Measurements from ENCODE around the gene TPSB2. TPM values are rescaled to one million over a fixed set of nuclear protein-coding genes. Genes with fewer than 3 reads are reported as not detected.

Gene TPSB2
- polyA plus RNA-seq, 3 donors = 0.19 to 0.22 TPM; not detected in 1

- DNase-seq = no peak
These were observed 8.9 kb downstream of the TPSB2 start for GRCh38 chr16:1220841-1221627.

GRCh38 chr16:1220098-1220728 is 9.8 kb downstream of the TPSB2 start:
- DNase-seq = no peak

- no peak for DNase-seq
These were observed 10.9 kb downstream of the TPSB2 start for GRCh38 chr16:1218930-1219611.

- no peak for DNase-seq
These were observed 11.7 kb downstream of the TPSB2 start for GRCh38 chr16:1218061-1218929.

GRCh38 chr16:1217526-1217925 is 12.5 kb downstream of the TPSB2 start:
- DNase-seq = no peak

- no peak for DNase-seq
These were observed 13.1 kb downstream of the TPSB2 start for GRCh38 chr16:1216681-1217400.

GRCh38 chr16:1216296-1216619 is 13.7 kb downstream of the TPSB2 start:
- no peak for DNase-seq

- DNase-seq = no peak
These were observed 14.2 kb downstream of the TPSB2 start for GRCh38 chr16:1215574-1216295.

GRCh38 chr16:1214719-1215118 is 15.3 kb downstream of the TPSB2 start:
- DNase-seq = no peak

GRCh38 chr16:1213796-1214372 is 16.1 kb downstream of the TPSB2 start:
- no peak for DNase-seq

- DNase-seq = no peak
These were observed 16.8 kb downstream of the TPSB2 start for GRCh38 chr16:1213231-1213630.

- DNase-seq = no peak
These were observed 17.3 kb downstream of the TPSB2 start for GRCh38 chr16:1212616-1213194.

GRCh38 chr16:1211451-1212268 is 18.3 kb downstream of the TPSB2 start:
- DNase-seq = no peak

GRCh38 chr16:1210461-1210860 is 19.5 kb downstream of the TPSB2 start:
- no peak for DNase-seq

GRCh38 chr16:1209081-1209480 is 20.9 kb downstream of the TPSB2 start:
- DNase-seq = no peak

- no peak for DNase-seq
These were observed 21.6 kb downstream of the TPSB2 start for GRCh38 chr16:1208239-1208830.

GRCh38 chr16:1206786-1207185 is 23.2 kb downstream of the TPSB2 start:
- DNase-seq = no peak

GRCh38 chr16:1206326-1206725 is 23.7 kb downstream of the TPSB2 start:
- DNase-seq = no peak

GRCh38 chr16:1204933-1205332 is 25.1 kb downstream of the TPSB2 start:
- DNase-seq = no peak

Measured in renal pelvis (tissue), 4 donors.